ENCODE data around the gene BCAS4. TPM values are rescaled to one million over a fixed set of nuclear protein-coding genes. Genes with fewer than 3 reads are reported as not detected.

BCAS4 gene
- total RNA-seq, 1 donor from 2014 or later = 4.3 TPM

DNA sequence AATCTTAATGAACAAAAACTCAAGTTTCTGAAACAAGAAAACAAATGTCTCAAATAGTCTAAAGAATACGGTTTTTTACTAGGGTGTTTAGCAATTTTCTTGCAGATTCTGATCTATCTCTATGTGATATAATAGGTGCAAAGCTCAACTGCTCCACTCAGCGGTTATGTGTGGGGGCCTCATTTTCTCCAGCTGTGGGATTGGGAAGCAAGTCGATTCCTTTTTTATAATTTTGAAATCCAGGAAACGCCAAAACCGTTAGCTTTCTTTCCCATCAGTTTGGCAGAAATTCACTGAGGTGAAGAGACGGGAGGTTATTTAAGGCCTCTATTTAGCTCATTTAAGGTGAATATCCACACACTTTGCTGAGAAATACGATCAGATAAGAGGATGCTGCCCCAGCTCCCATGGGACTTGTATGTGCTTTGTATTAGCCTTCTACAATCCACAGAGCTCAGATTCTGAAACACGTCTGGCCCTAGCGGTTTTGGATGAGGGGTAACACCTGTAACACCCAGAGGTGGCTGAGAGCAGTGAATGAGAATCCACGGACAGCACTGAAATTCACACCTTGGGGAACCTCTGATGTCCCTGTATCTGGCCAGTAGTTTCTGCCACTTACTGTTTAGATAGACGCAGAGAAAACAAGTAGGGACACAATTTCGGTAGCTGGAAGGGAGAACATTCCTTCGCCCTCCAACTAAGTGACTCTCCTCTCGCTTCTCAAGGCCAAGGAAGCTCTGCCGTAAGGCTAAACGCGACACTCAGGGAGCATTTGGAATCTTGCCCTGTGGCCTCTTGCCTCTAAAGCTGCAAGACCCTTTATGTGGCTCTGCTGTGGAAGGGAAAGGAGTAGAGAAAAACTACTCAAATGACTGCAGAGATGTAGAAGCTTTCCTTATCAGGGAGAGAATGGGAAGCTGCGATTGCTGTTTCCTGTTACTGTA is 6.5 kb upstream of the BCAS4 start:
- DNase-seq (no peak), ATAC-seq (no peak)
- no peaks in the 10 kb centered on the region for H3K9me3 ChIP-seq
- TF ChIP-seq, protein P1, sequence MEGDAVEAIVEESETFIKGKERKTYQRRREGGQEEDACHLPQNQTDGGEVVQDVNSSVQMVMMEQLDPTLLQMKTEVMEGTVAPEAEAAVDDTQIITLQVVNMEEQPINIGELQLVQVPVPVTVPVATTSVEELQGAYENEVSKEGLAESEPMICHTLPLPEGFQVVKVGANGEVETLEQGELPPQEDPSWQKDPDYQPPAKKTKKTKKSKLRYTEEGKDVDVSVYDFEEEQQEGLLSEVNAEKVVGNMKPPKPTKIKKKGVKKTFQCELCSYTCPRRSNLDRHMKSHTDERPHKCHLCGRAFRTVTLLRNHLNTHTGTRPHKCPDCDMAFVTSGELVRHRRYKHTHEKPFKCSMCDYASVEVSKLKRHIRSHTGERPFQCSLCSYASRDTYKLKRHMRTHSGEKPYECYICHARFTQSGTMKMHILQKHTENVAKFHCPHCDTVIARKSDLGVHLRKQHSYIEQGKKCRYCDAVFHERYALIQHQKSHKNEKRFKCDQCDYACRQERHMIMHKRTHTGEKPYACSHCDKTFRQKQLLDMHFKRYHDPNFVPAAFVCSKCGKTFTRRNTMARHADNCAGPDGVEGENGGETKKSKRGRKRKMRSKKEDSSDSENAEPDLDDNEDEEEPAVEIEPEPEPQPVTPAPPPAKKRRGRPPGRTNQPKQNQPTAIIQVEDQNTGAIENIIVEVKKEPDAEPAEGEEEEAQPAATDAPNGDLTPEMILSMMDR (IDR thresholded peaks at IDR 0.05) = peak; percentile 41
- no peaks in the 10 kb centered on the region for H3K27me3 ChIP-seq
- intact Hi-C loops (cut with DNase I) = no loop called here
- peak overlapping the region; percentile 25 for H3K27ac ChIP-seq
- no peaks in the 10 kb centered on the region for H3K36me3 ChIP-seq
- peaks cover 22% of the 10 kb centered on the region for H3K4me1 ChIP-seq
- no peak overlapping the region for H3K4me3 ChIP-seq

DNA sequence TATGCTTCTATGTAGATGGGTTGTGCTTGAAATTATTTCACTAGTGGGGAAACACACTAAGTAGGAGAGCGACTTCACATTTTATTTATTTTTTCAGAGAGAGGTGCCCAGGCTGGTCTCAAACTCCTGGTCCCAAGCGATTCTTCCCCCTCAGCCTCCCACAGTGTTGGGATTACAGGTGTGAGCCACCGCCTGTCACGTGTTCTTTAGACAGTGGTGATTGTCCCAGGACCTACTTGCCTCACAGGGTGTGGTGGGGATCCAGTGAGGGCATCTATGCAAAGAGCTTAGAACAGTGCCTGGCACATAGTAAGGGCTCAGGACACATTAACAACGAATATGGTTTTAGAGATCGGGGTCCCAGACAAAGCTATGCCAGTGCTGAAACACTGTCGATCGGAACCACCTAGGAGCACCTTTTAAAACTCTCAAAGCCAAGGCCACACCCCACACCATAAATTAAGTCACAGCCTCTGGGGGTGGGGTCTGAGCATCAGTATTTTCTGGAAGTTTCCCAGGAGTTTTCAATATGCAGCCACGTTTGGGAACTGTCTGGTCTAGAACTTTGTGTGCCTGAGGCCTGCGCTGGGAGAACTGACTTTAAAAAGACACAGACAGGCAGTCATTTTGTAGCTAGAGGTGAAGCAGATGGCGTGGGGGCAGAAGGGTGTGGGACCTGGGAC is 4.8 kb upstream of the BCAS4 start:
- H3K4me1 ChIP-seq = peaks cover 22% of the 10 kb centered on the region
- DNase-seq (no peak), ATAC-seq (no peak)
- H3K36me3 ChIP-seq = no peaks in the 10 kb centered on the region
- intact Hi-C loops (cut with DNase I) = loop anchor here (10.0 kb wide), 2 partner anchors 135 to 535 kb away; no protein-coding TSS in a partner anchor
- peak overlapping the region; percentile 92 for H3K27ac ChIP-seq
- no peak overlapping the region for H3K4me3 ChIP-seq
- TF ChIP-seq, protein P1 (IDR thresholded peaks at IDR 0.05) = no peak
- H3K27me3 ChIP-seq = no peaks in the 10 kb centered on the region
- H3K9me3 ChIP-seq = no peaks in the 10 kb centered on the region

DNA sequence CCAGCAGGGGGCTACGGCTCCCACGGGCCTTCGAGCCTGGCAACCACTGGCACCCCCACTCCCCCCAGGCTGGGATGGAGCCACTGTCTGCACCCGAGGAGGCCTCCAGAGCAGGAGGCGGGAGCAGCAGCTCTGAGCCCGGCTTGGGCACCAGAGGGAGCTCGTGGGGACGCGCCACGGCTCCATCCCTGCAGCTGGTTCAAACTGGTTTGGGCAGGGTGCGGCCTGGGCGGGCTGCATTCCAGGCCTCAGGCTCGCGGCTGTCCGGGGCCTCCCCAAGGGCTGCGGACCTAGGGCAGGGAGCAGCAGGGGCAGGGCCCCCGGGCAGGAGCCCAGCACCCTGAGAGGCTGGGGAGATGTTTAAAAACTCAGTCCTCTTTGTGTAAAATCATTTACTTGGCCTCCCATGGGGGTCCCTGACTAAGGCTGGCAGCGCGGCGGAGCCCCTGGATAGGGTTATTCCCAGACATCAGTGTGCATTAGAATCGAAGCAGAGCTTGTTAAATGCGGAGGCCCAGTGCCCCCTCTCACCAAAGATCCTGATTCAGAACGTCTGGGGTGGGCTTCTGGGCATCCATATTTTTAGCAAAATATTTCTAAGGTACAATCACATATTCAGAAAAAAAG is 4.1 kb upstream of the BCAS4 start:
- ATAC-seq (peak; percentile 94), DNase-seq (peak; percentile 96)
- TF ChIP-seq, protein P1 (IDR thresholded peaks at IDR 0.05) = peak; percentile 74
- Histone ChIP-seq H3K36me3 (no peaks in the 10 kb centered on the region), H3K27me3 (no peaks in the 10 kb centered on the region), H3K4me1 (peaks cover 22% of the 10 kb centered on the region), H3K9me3 (no peaks in the 10 kb centered on the region), H3K4me3 (peak overlapping the region; percentile 27), H3K27ac (peak overlapping the region; percentile 92)
- intact Hi-C loops (cut with DNase I) = loop anchor here (10.0 kb wide), 2 partner anchors 134 to 534 kb away; no protein-coding TSS in a partner anchor

DNA sequence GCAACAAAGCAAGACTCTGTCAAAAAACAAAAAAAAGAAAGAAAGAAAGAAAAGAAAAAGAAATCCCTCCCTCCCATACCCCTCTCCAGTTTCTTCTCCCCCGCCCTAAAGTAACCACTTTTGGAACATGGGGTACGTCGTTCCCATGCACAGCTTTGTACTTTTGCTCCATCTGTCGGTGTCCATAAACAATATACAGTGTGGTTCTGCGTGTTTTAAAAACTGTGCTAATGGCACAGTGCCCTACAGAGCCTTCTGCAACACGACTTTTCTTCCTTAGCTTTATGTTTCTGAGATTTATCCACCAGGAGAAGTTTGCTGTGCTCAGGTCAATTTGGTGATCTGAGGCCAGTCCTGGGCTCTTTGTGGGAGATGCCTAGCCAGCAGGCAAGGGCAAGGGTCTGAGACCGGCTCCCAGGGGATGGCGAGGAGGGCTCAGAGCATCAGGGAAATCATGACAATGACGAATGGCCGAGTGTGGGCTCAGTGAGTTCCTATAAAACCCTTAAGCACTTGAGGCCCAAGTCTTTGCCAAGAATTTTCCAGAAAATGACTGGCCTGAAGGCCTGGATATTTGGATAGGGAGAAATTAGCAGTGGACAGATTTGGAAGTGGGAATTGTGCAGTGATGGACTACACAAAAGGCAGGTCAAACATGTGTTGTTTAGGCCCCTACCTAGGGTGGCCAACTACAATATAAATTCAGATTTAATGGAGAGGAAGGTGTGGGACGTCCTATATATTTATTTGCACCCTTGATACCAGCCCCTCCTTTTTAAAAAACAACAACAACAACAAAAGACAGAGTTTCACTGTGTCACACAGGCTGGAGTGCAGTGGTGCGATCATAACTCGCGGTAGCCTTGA is 1.9 kb upstream of the BCAS4 start:
- H3K9me3 ChIP-seq = no peaks in the 10 kb centered on the region
- H3K27ac ChIP-seq = no peak overlapping the region
- no peak for ATAC-seq
- intact Hi-C loops (cut with DNase I) = loop anchor here (10.0 kb wide), 2 partner anchors 132 to 532 kb away; no protein-coding TSS in a partner anchor
- peaks cover 22% of the 10 kb centered on the region for H3K4me1 ChIP-seq
- TF ChIP-seq, protein P1 (IDR thresholded peaks at IDR 0.05) = no peak
- H3K36me3 ChIP-seq = no peaks in the 10 kb centered on the region
- H3K4me3 ChIP-seq = no peak overlapping the region
- no peaks in the 10 kb centered on the region for H3K27me3 ChIP-seq
- no peak for DNase-seq
